Endodermal cell (in vitro differentiated cells): Measurements from ENCODE around the gene GATA2. TPM values are rescaled to one million over a fixed set of nuclear protein-coding genes. Genes with fewer than 3 reads are reported as not detected.

Source experiments
- DNase-seq: peaks from one replicate; pipeline ENCODE4 v3.0.0-alpha.2; 2017
- H3K27ac ChIP-seq: 2 replicates; pipeline ENCODE4 v1.5.1; 2013; ENCODE audit warnings: mild to moderate bottlenecking, low read depth, low read length, moderate library complexity
- H3K27me3 ChIP-seq: 2 replicates; pipeline ENCODE4 v1.6.1; 2013; ENCODE audit warnings: mild to moderate bottlenecking, low read length, moderate library complexity; ENCODE audit not compliant: insufficient read depth, control insufficient read depth, poor library complexity, severe bottlenecking
- H3K36me3 ChIP-seq: 2 replicates; pipeline ENCODE4 v1.7.0; 2013; ENCODE audit warnings: mild to moderate bottlenecking, low read length, moderate library complexity; ENCODE audit not compliant: control insufficient read depth, insufficient read depth
- H3K4me1 ChIP-seq: one replicate; pipeline ENCODE4 v1.7.0; 2013; ENCODE audit warnings: low read length; ENCODE audit not compliant: control insufficient read depth, insufficient read depth
- H3K4me3 ChIP-seq: 2 replicates; pipeline ENCODE4 v1.5.1; 2013; ENCODE audit warnings: mild to moderate bottlenecking, low read length, moderate library complexity
- H3K9ac ChIP-seq: 2 replicates; pipeline ENCODE4 v1.6.1; 2013; ENCODE audit warnings: mild to moderate bottlenecking, low read length, moderate library complexity; ENCODE audit not compliant: poor library complexity, severe bottlenecking; ENCODE audit errors: extremely low read depth
- H3K9me3 ChIP-seq: 2 replicates; pipeline ENCODE4 v1.6.1; 2013; ENCODE audit warnings: mild to moderate bottlenecking, low read length, moderate library complexity; ENCODE audit not compliant: control insufficient read depth
- H3K27ac Mint-ChIP-seq: 2 replicates; pipeline ENCODE4 v1.8.0; 2020; ENCODE audit warnings: mixed read lengths
- H3K27me3 Mint-ChIP-seq: 2 replicates; pipeline ENCODE4 v1.8.0; 2021; ENCODE audit warnings: mild to moderate bottlenecking, mixed read lengths; ENCODE audit not compliant: insufficient read depth
- H3K36me3 Mint-ChIP-seq: 2 replicates; pipeline ENCODE4 v1.8.0; 2020; ENCODE audit warnings: low read depth, mixed read lengths
- H3K4me1 Mint-ChIP-seq: 2 replicates; pipeline ENCODE4 v1.8.0; 2020; ENCODE audit warnings: mixed read lengths
- H3K4me3 Mint-ChIP-seq: 2 replicates; pipeline ENCODE4 v1.8.0; 2020; ENCODE audit warnings: mild to moderate bottlenecking, moderate library complexity, mixed read lengths
- H3K9me3 Mint-ChIP-seq: 2 replicates; pipeline ENCODE4 v1.8.0; 2020; ENCODE audit warnings: mild to moderate bottlenecking, mixed read lengths
- CTCF ChIP-seq: fragments of 200-600 bp; sonication (generic); conservative IDR thresholded peaks from 2 replicates; pipeline ENCODE4 v1.5.0; 2021; ENCODE audit warnings: antibody characterized with exemption, mild to moderate bottlenecking
- WGBS, 2 experiments: methylation state at CpG; one replicate each; pipeline versions ENCODE4 v1.1.5 to v1.1.7; 2013; ENCODE audit warnings: missing lambda C conversion rate in 2 of 2, mixed read lengths in 1 of 2; ENCODE audit not compliant: insufficient coverage in 1 of 2, insufficient read length in 1 of 2; 5-methylcytosine and 5-hydroxymethylcytosine counted together
- total RNA-seq, 2 donors: library from RNA; stranded (reverse); fragmentation: NEBNext Ultra II Directional in 1 of 2; extraction: Animal tissue kit (Norgen Biotek cat#: 25700) in 1 of 2; gene quantifications; 2 replicates in 1 of 2; 3 replicates in 1 of 2; pipeline ENCODE4 v1.2.1, GENCODE V29; 2021

Gene GATA2
- total RNA-seq, 2 donors from 2014 or later = 1.2 to 1.6 TPM

GRCh38 chr3:128537091-128537703, 44.2 kb upstream of the GATA2 start:
- peaks cover 2% of the 10 kb centered on the region for H3K9me3 Mint-ChIP-seq
- peaks cover 53% of the 10 kb centered on the region for H3K27me3 Mint-ChIP-seq
- 86 to 100% methylated on average over 2 to 3 of the region's 4 CpGs for WGBS, 2 experiments
- no peak for DNase-seq
- H3K4me3 Mint-ChIP-seq = no peak overlapping the region
- no peaks in the 10 kb centered on the region for H3K9me3 ChIP-seq
- peaks cover 4% of the 10 kb centered on the region for H3K4me1 ChIP-seq
- H3K4me1 Mint-ChIP-seq = peaks cover 8% of the 10 kb centered on the region
- no peak overlapping the region for H3K27ac ChIP-seq
- H3K36me3 ChIP-seq = no peaks in the 10 kb centered on the region
- peak; percentile 14 for TF ChIP-seq CTCF
- H3K27ac Mint-ChIP-seq = no peak overlapping the region
- H3K36me3 Mint-ChIP-seq = no peaks in the 10 kb centered on the region
- H3K4me3 ChIP-seq = no peak overlapping the region
- H3K27me3 ChIP-seq = peaks cover 37% of the 10 kb centered on the region
- H3K9ac ChIP-seq = no peak overlapping the region

GRCh38 chr3:128532012-128532983, 39.3 kb upstream of the GATA2 start:
- no peak overlapping the region for H3K4me3 Mint-ChIP-seq
- no peak for TF ChIP-seq CTCF
- no peak overlapping the region for H3K27ac ChIP-seq
- H3K4me1 ChIP-seq = peaks cover 4% of the 10 kb centered on the region
- no peak for DNase-seq
- H3K27me3 ChIP-seq = peaks cover 11% of the 10 kb centered on the region
- H3K4me3 ChIP-seq = no peak overlapping the region
- no peaks in the 10 kb centered on the region for H3K36me3 Mint-ChIP-seq
- no peaks in the 10 kb centered on the region for H3K9me3 ChIP-seq
- peaks cover 23% of the 10 kb centered on the region for H3K4me1 Mint-ChIP-seq
- peaks cover 34% of the 10 kb centered on the region for H3K27me3 Mint-ChIP-seq
- H3K9me3 Mint-ChIP-seq = no peaks in the 10 kb centered on the region
- H3K27ac Mint-ChIP-seq = no peak overlapping the region
- H3K36me3 ChIP-seq = no peaks in the 10 kb centered on the region
- WGBS, 2 experiments = 83 to 87% methylated on average over 5 to 9 of the region's 9 CpGs
- H3K9ac ChIP-seq = no peak overlapping the region

- peaks cover 15% of the 10 kb centered on the region for H3K27me3 ChIP-seq
- H3K27ac Mint-ChIP-seq = no peak overlapping the region
- H3K9me3 ChIP-seq = no peaks in the 10 kb centered on the region
- H3K27ac ChIP-seq = no peak overlapping the region
- no peaks in the 10 kb centered on the region for H3K9me3 Mint-ChIP-seq
- TF ChIP-seq CTCF = no peak
- no peaks in the 10 kb centered on the region for H3K36me3 ChIP-seq
- no peaks in the 10 kb centered on the region for H3K36me3 Mint-ChIP-seq
- 85 to 89% methylated on average over 5 to 10 of the region's 10 CpGs for WGBS, 2 experiments
- no peak overlapping the region for H3K4me3 Mint-ChIP-seq
- H3K9ac ChIP-seq = no peak overlapping the region
- no peak for DNase-seq
- peaks cover 36% of the 10 kb centered on the region for H3K27me3 Mint-ChIP-seq
- peaks cover 3% of the 10 kb centered on the region for H3K4me1 Mint-ChIP-seq
- no peaks in the 10 kb centered on the region for H3K4me1 ChIP-seq
- no peak overlapping the region for H3K4me3 ChIP-seq
These were observed 31.6 kb upstream of the GATA2 start for GRCh38 chr3:128524374-128525299.
